CMK (cell line): ENCODE results near the gene LMAN2.
"Not testable (repeated sequence)": the region's sequence is repeated elsewhere in the genome, so short reads cannot be mapped to it uniquely, and the experiment has no call there.

Experiments
- DNase-seq: peaks from one replicate; pipeline ENCODE4 v3.0.0-alpha.2; 2010; ENCODE audit warnings: low read depth

Gene LMAN2

GRCh38 chr5:177364159-177364962, 12.9 kb upstream of the LMAN2 start:
- DNase-seq: no peak

- no peak for DNase-seq
Measured at GRCh38 chr5:177363565-177363964, 12.1 kb upstream of the LMAN2 start.

GRCh38 chr5:177362610-177363507, 11.4 kb upstream of the LMAN2 start:
- DNase-seq: no peak

GRCh38 chr5:177362292-177362609, 10.8 kb upstream of the LMAN2 start:
- no peak for DNase-seq

GRCh38 chr5:177361418-177362291, 10.2 kb upstream of the LMAN2 start:
- no peak for DNase-seq

GRCh38 chr5:177360740-177361139, 9.3 kb upstream of the LMAN2 start:
- DNase-seq: not testable (repeated sequence)

- no peak for DNase-seq
Measured at GRCh38 chr5:177359860-177360259, 8.4 kb upstream of the LMAN2 start.

GRCh38 chr5:177359451-177359851, 8.0 kb upstream of the LMAN2 start:
- no peak for DNase-seq

GRCh38 chr5:177358370-177358819, 6.9 kb upstream of the LMAN2 start:
- no peak for DNase-seq

GRCh38 chr5:177357459-177358351, 6.2 kb upstream of the LMAN2 start, which contains the start of gene RGS14:
Gene RGS14 (plus strand): TSS chr5:177357924. CDS start chr5:177358025, 101 bp downstream.
- DNase-seq: peak; percentile 68

- DNase-seq: no peak
Measured at GRCh38 chr5:177357146-177357458, 5.6 kb upstream of the LMAN2 start.

- DNase-seq: no peak
Measured at GRCh38 chr5:177356746-177357145, 5.3 kb upstream of the LMAN2 start.

- no peak for DNase-seq
Measured at GRCh38 chr5:177355868-177356168, 4.3 kb upstream of the LMAN2 start.

GRCh38 chr5:177355162-177355867, 3.8 kb upstream of the LMAN2 start:
- no peak for DNase-seq

GRCh38 chr5:177354711-177355110, 3.2 kb upstream of the LMAN2 start:
- DNase-seq: no peak

- DNase-seq: no peak
Measured at GRCh38 chr5:177354256-177354655, 2.8 kb upstream of the LMAN2 start.

- DNase-seq: no peak
Measured at GRCh38 chr5:177353093-177353492, 1.6 kb upstream of the LMAN2 start.

- no peak for DNase-seq
Measured at GRCh38 chr5:177350776-177351391, 584 bp downstream of the LMAN2 start.

- no peak for DNase-seq
Measured at GRCh38 chr5:177349762-177350161, 1.7 kb downstream of the LMAN2 start.

GRCh38 chr5:177349362-177349647, 2.2 kb downstream of the LMAN2 start:
- DNase-seq: no peak

GRCh38 chr5:177347699-177348098, 3.8 kb downstream of the LMAN2 start:
- no peak for DNase-seq
